HepG2 (cell line): ENCODE results near the gene HDGF. TPM values are rescaled to one million over a fixed set of nuclear protein-coding genes. Genes with fewer than 3 reads are reported as not detected.

Experiments used
- HMG20A ChIP-seq: IDR thresholded peaks from 2 replicates; pipeline ENCODE4 v1.6.1; 2016; ENCODE audit warnings: borderline replicate concordance
- KMT2B ChIP-seq: IDR thresholded peaks from 2 replicates; pipeline ENCODE4 v1.6.1; 2016; ENCODE audit warnings: missing genetic modification reagents, missing compliant biosample characterization
- ZBTB38 ChIP-seq: sonication (generic); formaldehyde crosslinking; IDR thresholded peaks from 2 replicates; pipeline ENCODE4 v1.5.1; 2020; ENCODE audit warnings: mild to moderate bottlenecking, missing genetic modification reagents
- ZNF441 ChIP-seq: sonication (generic); formaldehyde crosslinking; IDR thresholded peaks from 2 replicates; pipeline ENCODE4 v1.7.0; 2021; ENCODE audit warnings: missing genetic modification reagents, borderline replicate concordance
- polyA plus RNA-seq, 8 experiments: library from polyadenylated mRNA; depleted of rRNA in 3 of 8; stranded (reverse) in 7 of 8; unstranded in 1 of 8; fragments of >200 nt; fragmentation: Illumina TruSeq in 4 of 8; extraction: Trizol in 4 of 8; gene quantifications; 2 replicates each; pipeline versions ENCODE4 v1.2.1 to v1.2.3, GENCODE V29; 2011 to 2016; ENCODE audit warnings: low read depth in 4 of 8, missing spikeins in 1 of 8, mixed read lengths in 1 of 8; ENCODE audit not compliant: insufficient read depth in 1 of 8
- total RNA-seq, 5 experiments: library from RNA; depleted of rRNA; stranded (reverse); fragments of >200 nt; fragmentation: Illumina TruSeq; extraction: Trizol; gene quantifications; 2 replicates each; pipeline ENCODE4 v1.2.3, GENCODE V29; 2016; ENCODE audit warnings: low read depth in 1 of 5
- TF ChIP-seq, protein P1 (sequence below): sonication (generic); formaldehyde crosslinking; IDR thresholded peaks from 2 replicates; pipeline ENCODE4 v1.4.0; 2020; ENCODE audit warnings: missing genetic modification reagents, borderline replicate concordance
- TF ChIP-seq, protein P2 (sequence below): sonication (generic); formaldehyde crosslinking; IDR thresholded peaks from 2 replicates; pipeline ENCODE4 v1.5.0; 2020; ENCODE audit warnings: mild to moderate bottlenecking, missing genetic modification reagents, borderline replicate concordance
- TF ChIP-seq, protein P3 (sequence below), 2 experiments: fragments of 450-650 bp in 1 of 2; sonication (generic) in 1 of 2; formaldehyde crosslinking in 1 of 2; IDR thresholded peaks; 2 replicates each; pipeline versions ENCODE4 v1.6.1 to v1.8.0; 2016 to 2022; ENCODE audit warnings: antibody characterized with exemption in 1 of 2, mild to moderate bottlenecking in 1 of 2, missing genetic modification reagents in 1 of 2

Gene HDGF
- total and polyA plus RNA-seq, 2 of the 13 experiments (the other 11 are each of a cell fraction or from before 2014, with no cell fraction given) = 156 to 196 TPM

DNA sequence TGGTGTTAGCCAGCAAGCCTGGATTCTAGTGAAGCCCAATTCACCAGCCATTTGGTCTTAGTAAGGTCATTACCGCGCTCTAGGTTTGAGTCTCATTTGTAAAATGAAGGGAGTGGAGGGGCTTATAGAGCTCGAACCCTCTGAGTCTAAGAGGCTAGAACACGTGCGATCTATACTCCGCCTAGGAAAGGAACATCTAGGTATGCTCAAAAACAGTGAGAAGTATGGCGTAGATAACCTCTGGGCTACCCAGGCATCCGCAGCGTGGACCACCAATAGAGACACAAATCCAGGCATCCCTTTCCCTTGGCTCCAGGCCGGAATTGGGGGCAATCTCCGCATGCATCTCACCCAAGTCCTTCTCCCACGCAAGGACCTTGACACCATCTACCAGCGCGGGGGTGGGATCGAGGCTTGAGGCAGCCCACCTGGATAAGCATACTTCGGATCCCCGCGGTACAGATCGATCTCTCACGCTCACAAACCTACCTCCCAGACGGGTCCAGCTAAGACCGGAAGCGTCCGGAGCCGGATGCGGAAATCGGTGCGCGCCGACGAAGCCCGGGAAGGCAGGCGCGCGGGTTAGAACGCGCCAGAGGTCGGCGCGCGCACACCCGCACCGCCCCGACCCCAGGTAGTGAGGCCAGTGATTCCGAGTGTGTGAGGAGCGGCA lies 23.4 kb downstream of the HDGF start, which contains the start of gene METTL25B (continued):
- TF ChIP-seq, protein P1, sequence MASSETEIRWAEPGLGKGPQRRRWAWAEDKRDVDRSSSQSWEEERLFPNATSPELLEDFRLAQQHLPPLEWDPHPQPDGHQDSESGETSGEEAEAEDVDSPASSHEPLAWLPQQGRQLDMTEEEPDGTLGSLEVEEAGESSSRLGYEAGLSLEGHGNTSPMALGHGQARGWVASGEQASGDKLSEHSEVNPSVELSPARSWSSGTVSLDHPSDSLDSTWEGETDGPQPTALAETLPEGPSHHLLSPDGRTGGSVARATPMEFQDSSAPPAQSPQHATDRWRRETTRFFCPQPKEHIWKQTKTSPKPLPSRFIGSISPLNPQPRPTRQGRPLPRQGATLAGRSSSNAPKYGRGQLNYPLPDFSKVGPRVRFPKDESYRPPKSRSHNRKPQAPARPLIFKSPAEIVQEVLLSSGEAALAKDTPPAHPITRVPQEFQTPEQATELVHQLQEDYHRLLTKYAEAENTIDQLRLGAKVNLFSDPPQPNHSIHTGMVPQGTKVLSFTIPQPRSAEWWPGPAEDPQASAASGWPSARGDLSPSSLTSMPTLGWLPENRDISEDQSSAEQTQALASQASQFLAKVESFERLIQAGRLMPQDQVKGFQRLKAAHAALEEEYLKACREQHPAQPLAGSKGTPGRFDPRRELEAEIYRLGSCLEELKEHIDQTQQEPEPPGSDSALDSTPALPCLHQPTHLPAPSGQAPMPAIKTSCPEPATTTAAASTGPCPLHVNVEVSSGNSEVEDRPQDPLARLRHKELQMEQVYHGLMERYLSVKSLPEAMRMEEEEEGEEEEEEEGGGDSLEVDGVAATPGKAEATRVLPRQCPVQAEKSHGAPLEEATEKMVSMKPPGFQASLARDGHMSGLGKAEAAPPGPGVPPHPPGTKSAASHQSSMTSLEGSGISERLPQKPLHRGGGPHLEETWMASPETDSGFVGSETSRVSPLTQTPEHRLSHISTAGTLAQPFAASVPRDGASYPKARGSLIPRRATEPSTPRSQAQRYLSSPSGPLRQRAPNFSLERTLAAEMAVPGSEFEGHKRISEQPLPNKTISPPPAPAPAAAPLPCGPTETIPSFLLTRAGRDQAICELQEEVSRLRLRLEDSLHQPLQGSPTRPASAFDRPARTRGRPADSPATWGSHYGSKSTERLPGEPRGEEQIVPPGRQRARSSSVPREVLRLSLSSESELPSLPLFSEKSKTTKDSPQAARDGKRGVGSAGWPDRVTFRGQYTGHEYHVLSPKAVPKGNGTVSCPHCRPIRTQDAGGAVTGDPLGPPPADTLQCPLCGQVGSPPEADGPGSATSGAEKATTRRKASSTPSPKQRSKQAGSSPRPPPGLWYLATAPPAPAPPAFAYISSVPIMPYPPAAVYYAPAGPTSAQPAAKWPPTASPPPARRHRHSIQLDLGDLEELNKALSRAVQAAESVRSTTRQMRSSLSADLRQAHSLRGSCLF (CRISPR knock-in tag) = no peak
- TF ChIP-seq, protein P2, sequence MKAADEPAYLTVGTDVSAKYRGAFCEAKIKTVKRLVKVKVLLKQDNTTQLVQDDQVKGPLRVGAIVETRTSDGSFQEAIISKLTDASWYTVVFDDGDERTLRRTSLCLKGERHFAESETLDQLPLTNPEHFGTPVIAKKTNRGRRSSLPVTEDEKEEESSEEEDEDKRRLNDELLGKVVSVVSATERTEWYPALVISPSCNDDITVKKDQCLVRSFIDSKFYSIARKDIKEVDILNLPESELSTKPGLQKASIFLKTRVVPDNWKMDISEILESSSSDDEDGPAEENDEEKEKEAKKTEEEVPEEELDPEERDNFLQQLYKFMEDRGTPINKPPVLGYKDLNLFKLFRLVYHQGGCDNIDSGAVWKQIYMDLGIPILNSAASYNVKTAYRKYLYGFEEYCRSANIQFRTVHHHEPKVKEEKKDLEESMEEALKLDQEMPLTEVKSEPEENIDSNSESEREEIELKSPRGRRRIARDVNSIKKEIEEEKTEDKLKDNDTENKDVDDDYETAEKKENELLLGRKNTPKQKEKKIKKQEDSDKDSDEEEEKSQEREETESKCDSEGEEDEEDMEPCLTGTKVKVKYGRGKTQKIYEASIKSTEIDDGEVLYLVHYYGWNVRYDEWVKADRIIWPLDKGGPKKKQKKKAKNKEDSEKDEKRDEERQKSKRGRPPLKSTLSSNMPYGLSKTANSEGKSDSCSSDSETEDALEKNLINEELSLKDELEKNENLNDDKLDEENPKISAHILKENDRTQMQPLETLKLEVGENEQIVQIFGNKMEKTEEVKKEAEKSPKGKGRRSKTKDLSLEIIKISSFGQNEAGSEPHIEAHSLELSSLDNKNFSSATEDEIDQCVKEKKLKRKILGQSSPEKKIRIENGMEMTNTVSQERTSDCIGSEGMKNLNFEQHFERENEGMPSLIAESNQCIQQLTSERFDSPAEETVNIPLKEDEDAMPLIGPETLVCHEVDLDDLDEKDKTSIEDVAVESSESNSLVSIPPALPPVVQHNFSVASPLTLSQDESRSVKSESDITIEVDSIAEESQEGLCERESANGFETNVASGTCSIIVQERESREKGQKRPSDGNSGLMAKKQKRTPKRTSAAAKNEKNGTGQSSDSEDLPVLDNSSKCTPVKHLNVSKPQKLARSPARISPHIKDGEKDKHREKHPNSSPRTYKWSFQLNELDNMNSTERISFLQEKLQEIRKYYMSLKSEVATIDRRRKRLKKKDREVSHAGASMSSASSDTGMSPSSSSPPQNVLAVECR (CRISPR knock-in tag) = peak; percentile 40; the same call in 1 of the 2 replicates
- TF ChIP-seq ZNF441 (CRISPR knock-in tag) = no peak
- TF ChIP-seq KMT2B (CRISPR knock-in tag) = 0 out of 2 replicates have a peak, but pooled peaks have one; percentile 46
- TF ChIP-seq HMG20A (CRISPR knock-in tag) = no peak
- TF ChIP-seq, protein P3, sequence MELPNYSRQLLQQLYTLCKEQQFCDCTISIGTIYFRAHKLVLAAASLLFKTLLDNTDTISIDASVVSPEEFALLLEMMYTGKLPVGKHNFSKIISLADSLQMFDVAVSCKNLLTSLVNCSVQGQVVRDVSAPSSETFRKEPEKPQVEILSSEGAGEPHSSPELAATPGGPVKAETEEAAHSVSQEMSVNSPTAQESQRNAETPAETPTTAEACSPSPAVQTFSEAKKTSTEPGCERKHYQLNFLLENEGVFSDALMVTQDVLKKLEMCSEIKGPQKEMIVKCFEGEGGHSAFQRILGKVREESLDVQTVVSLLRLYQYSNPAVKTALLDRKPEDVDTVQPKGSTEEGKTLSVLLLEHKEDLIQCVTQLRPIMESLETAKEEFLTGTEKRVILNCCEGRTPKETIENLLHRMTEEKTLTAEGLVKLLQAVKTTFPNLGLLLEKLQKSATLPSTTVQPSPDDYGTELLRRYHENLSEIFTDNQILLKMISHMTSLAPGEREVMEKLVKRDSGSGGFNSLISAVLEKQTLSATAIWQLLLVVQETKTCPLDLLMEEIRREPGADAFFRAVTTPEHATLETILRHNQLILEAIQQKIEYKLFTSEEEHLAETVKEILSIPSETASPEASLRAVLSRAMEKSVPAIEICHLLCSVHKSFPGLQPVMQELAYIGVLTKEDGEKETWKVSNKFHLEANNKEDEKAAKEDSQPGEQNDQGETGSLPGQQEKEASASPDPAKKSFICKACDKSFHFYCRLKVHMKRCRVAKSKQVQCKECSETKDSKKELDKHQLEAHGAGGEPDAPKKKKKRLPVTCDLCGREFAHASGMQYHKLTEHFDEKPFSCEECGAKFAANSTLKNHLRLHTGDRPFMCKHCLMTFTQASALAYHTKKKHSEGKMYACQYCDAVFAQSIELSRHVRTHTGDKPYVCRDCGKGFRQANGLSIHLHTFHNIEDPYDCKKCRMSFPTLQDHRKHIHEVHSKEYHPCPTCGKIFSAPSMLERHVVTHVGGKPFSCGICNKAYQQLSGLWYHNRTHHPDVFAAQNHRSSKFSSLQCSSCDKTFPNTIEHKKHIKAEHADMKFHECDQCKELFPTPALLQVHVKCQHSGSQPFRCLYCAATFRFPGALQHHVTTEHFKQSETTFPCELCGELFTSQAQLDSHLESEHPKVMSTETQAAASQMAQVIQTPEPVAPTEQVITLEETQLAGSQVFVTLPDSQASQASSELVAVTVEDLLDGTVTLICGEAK (IDR thresholded peaks at IDR 0.05) = peak; percentile 55
- TF ChIP-seq, protein P3 (CRISPR knock-in tag; IDR thresholded peaks at IDR 0.05) = no peak; the same call in 1 of the 2 replicates
- TF ChIP-seq ZBTB38 = peak; percentile 12; the same call in 1 of the 2 replicates
